Suppressor macrophage treated with lipopolysaccharide for 1 hour (primary cell): Measurements from ENCODE around the gene SLC47A2.

Experiments
- DNase-seq, 3 donors: peaks; one replicate each; pipeline ENCODE4 v3.0.0-alpha.2; 2020 to 2022

Gene SLC47A2

GRCh38 chr17:19747159-19747719 is 30.9 kb upstream of the SLC47A2 start:
- DNase-seq: no peak

GRCh38 chr17:19746517-19746916 is 30.1 kb upstream of the SLC47A2 start:
- no peak for DNase-seq

- peak; percentile 83 to 92 (median 86) for DNase-seq
Observed at GRCh38 chr17:19744922-19745757, 28.8 kb upstream of the SLC47A2 start.

GRCh38 chr17:19744492-19744891 is 28.1 kb upstream of the SLC47A2 start:
- DNase-seq: no peak

- no peak for DNase-seq
Observed at GRCh38 chr17:19743101-19744100, 27.0 kb upstream of the SLC47A2 start.

- DNase-seq: no peak
Observed at GRCh38 chr17:19742495-19742894, 26.1 kb upstream of the SLC47A2 start.

GRCh38 chr17:19741832-19742457 is 25.6 kb upstream of the SLC47A2 start:
- DNase-seq: no peak

GRCh38 chr17:19740933-19741332 is 24.5 kb upstream of the SLC47A2 start:
- no peak for DNase-seq

GRCh38 chr17:19739241-19740201 is 23.1 kb upstream of the SLC47A2 start:
- no peak for DNase-seq

GRCh38 chr17:19738757-19739156 is 22.4 kb upstream of the SLC47A2 start:
- DNase-seq: no peak

- no peak for DNase-seq
Observed at GRCh38 chr17:19738073-19738449, 21.7 kb upstream of the SLC47A2 start.

GRCh38 chr17:19737305-19738072 is 21.1 kb upstream of the SLC47A2 start:
- no peak for DNase-seq

- DNase-seq: no peak
Observed at GRCh38 chr17:19736071-19736470, 19.7 kb upstream of the SLC47A2 start.

- DNase-seq: no peak
Observed at GRCh38 chr17:19733953-19734526, 17.7 kb upstream of the SLC47A2 start.

- no peak for DNase-seq
Observed at GRCh38 chr17:19731626-19732025, 15.2 kb upstream of the SLC47A2 start.

GRCh38 chr17:19730843-19731242 is 14.5 kb upstream of the SLC47A2 start:
- DNase-seq: peak; percentile 54 to 61 (median 54)

- DNase-seq: no peak
Observed at GRCh38 chr17:19729900-19730299, 13.5 kb upstream of the SLC47A2 start.

GRCh38 chr17:19728084-19728495 is 11.7 kb upstream of the SLC47A2 start:
- DNase-seq: peak; percentile 57 to 83 (median 63)

- DNase-seq: peak; percentile 78 to 85 (median 78)
Observed at GRCh38 chr17:19727501-19728078, 11.2 kb upstream of the SLC47A2 start.
